NB4 (cell line): ENCODE results near the gene PPP4R2.

Source experiments
- CTCF ChIP-seq: IDR thresholded peaks from one replicate; pipeline ENCODE4 v1.5.1; 2012; ENCODE audit warnings: low read depth, low read length
- MAX ChIP-seq: IDR thresholded peaks from 2 replicates; pipeline ENCODE4 v1.6.1; 2011; ENCODE audit warnings: low read depth, low read length
- POLR2A ChIP-seq: IDR thresholded peaks from 2 replicates; pipeline ENCODE4 v1.6.1; 2011; ENCODE audit warnings: mild to moderate bottlenecking; ENCODE audit not compliant: insufficient read length; ENCODE audit errors: extremely low read depth

GRCh38 chr3:72997421-72997961 lies 880 bp downstream of the PPP4R2 start:
- TF ChIP-seq CTCF (peak; percentile 40), MAX (no peak), POLR2A (no peak)
